CD4-positive, alpha-beta T cell treated with Interleukin-21 for 1 hour (primary cell): ENCODE measurements around the gene SMLR1.
A peak's percentile ranks its signal among the peaks of the same experiment; 100 is the strongest.

ENCODE experiments used
- DNase-seq: peaks from one replicate; pipeline ENCODE4 v3.0.0-alpha.2; 2020

SMLR1 gene

DNA sequence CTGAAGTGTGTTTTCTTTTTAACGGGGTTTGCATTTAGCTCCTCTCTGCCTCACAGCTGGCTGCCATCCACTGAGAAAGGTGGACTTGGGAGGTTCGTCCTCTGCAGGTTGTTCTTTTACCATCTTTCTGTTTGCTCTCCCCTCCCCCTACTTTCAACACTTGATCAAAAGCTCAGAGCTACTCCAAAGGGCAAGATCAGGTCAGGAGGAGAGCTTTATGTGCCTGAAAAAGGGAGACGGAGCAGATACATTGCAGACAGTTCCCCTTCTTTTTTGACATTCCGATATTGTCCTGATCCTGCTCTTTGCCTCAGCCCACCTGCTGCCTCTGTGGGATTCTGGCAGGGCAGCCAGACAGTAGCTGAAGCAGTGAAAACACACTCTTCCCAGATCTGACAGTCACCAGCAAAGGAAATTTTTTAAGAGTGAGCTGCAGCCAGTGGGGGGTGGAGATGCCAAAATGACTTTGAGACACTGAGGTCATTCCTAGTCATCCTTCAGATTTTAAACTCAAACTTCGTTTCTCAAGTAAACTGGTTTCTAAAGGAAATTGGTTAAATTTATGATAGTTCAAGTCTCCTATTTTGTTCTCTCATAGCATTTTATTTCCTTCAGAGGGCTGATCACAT lies 26.5 kb downstream of the SMLR1 start:
- DNase-seq: no peak

DNA sequence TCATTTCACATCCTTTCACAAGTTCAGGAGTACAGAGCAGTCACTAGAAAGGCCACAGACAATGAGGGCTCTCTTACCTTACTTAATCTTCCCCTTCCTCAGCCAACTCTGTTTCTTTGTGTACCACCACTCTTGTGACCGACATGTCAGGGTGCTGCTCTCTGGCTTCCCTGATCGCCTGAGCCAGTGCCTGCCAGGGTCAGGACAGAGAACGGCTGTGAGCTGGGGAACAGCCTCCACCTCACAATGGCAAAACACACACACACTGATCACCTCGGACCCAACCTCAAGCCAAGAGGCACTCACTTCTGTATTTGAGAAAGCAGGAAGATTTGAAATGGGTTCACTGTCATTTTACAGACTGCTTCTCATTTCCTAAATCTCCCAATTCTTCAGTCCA lies 30.8 kb downstream of the SMLR1 start:
- DNase-seq: no peak

DNA sequence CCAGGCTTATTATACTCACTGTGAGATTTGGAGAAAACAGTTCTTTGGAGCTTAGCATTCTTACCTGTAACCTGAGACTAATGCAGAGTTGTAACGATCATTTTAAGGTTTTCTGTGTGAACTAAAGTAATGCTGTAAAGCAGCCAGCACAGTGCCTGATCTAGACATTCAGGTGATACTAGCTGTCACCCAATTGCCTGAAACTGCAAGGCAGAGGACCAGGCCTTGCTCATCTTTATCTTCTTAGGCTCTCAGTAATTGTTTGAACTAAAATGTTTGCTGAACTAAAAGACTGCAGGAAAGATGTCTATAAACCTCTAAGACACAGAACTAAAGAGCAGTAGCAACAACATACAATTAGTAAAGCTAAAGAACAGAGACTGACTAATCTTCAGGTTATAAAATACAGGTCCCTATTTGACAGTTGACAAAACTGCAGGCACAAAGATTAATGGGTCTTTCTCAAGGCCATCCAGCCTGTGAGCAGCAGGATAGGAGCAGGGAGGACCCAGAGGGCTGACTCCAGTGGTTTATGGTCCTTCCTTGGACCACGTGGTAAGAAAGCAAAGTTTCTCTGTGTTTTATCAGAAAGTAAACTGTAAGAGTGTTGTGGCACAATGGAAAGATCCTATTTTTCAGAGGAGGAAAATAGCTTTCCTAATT lies 31.4 kb downstream of the SMLR1 start:
- DNase-seq: no peak

DNA sequence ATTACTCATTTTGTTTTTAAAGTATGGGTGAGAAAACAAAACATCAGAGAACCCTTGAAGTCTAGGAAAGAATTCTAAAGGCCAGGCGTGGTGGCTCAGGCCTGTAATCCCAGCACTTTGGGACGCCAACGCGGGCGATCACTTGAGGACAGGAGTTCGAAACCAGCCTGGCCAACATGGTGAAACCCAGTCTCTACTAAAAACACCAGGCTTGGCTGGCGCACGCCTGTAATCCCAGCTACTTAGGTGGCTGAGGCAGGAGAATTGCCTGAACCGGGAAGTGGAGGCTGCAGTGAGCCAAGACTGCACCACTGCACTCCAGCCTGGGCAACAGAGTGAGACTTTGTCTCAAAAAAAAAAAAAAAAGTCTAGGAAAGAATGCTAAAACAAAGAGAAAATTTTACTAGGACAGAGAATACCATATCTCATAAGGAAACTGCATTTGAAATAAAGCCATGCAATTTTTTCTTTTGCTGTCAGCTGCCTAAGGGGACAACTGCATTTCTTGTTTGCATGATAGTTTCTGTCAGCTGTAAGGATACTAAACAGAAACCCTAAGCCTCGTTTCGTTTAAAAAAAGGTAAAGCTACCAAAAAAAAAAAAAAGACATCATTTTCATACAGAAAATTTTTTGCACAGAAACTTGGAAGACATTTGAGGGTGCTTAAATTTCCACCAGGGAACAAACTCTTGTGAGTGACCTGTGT lies 32.1 kb downstream of the SMLR1 start:
- no peak for DNase-seq

DNA sequence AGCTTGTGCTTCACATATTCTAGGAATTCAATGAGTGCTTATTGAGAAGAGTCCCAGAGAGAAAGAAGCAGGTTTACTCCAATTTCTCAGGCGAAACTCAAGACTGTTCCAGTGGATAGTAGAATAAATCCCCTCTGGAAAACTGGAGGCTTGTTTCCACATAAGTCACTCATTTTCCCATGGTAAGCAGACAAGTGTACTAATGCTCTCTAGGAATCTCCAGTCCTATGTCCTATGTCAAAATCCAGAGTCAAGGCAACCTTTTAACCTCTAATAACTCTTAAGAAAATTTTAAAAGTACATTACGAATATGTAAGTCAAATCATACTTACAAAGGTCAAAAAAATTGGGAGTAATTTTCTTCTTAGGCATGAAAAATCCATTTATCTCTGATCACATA lies 35.2 kb downstream of the SMLR1 start:
- no peak for DNase-seq

DNA sequence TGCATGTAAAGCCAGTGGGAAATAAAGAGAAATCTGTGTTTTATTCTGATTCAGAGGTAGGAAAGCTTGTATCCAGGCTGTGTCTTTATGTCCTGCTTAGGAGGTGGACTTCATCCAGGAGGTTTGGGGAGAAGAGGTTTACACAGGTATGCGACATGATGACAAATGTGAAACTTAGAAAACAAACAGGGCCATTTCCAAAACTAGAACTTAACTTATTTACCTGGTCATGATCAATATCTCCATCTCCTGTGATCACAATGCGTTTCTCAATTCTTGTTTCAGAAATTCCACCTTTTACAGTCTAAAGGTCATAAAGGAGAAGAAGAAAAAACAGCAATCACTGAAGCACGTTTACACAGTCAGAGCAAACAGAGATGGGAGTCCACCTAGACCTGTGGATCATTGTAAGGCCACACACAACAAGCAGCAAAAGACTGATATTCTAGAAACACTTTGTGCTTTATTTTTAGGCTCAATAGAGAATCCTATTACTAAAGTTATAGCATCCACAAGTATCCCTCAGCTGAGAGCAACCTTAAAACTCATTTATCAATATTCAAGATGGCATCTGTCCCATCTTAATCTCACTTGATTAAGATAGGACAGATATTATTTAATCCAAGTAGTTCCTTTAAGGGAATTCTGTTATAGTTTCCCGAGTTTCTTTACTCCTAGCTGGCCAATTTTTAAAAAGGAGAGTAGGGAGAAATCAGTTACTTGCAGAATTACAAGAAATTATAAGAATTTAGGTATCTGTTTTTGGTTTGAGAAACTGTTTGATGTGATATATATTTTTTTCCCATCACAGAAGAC lies 36.4 kb downstream of the SMLR1 start:
- DNase-seq: no peak

DNA sequence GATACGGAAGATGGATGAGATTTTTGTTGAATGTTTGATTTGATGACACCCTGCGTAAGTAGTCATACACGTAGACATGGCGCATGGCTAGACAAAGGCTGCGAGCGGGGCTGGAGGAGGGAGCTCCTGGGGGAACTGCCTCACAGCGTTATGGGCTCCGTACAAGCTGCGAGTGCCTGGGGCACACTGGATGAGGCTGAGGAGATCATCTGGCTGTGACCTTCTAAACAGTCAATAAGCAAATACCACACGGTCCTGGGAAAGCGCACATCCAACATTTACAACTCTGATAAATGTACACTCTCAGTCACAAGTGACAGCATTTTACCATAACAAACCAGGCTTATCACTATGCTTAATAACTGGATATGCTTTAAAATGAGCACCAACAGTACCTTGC lies 37.1 kb downstream of the SMLR1 start:
- DNase-seq: no peak

DNA sequence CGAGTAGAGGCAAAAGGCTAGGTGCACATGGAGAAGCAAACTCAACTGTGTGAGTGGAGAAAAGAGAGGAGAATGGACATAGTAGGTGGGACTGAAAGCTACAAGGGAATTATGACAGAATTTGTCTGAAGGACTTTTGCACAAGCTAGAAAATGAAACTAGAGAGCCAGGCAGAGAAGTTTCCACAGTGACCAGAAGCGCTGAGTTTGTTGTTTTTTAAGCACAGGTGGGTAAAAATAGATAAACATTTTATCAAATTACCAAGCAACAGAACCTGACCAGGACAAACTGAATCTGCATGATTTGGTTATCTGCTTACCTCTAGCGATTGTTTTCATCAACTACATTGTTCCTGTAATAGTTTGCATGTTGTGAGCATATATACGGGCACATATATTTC lies 38.6 kb downstream of the SMLR1 start:
- no peak for DNase-seq

DNA sequence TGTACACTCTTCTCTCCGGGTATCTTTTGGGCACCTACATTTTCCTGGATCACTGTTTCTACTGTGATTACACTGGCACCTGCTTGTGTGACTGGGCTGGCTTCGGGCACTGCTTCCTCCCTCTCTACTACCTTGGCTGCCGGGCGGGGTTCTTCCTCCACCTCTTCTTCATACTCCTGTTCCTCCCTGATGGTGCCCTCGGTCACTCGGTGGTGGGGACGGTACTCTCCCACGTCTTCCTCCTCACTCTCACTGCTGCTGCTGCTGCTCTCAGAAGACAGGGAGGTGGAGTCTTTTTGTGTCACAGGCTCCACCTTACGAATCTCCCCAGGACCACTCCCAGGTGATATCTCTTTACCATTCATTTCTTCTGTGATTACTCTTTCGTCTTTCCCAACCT lies 42.5 kb downstream of the SMLR1 start:
- no peak for DNase-seq

DNA sequence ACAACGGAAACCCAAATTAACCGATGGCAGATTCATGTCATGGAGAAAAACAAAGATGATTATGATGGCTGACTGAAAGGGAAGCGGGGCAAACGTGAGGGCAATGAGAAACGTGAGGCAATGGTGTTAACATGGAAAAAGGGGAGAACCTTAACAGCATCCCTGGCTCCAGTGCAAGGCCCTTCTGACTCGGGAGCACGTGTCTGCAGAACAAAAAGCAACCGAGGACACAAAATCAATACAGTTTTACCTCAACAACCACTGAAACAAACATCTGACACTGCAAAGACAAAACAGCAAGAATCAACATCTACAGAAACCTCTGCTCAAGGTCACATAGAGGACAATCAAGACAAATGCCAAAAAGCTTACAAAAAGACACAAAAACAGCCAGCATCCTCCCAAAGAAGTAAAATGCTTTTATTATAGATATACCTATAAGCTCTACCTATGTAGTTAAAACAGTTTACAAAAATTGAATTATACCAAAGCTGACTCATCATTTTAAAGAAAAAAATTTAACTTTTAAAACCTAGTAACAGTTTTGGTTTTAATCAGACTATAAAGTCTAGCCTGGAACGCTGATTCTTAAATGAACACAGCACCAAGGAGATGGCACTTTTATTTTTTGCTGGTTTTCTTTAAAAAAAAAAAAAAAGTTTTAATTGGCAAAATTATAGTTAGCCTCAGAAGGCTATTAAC lies 43.1 kb downstream of the SMLR1 start:
- no peak for DNase-seq

DNA sequence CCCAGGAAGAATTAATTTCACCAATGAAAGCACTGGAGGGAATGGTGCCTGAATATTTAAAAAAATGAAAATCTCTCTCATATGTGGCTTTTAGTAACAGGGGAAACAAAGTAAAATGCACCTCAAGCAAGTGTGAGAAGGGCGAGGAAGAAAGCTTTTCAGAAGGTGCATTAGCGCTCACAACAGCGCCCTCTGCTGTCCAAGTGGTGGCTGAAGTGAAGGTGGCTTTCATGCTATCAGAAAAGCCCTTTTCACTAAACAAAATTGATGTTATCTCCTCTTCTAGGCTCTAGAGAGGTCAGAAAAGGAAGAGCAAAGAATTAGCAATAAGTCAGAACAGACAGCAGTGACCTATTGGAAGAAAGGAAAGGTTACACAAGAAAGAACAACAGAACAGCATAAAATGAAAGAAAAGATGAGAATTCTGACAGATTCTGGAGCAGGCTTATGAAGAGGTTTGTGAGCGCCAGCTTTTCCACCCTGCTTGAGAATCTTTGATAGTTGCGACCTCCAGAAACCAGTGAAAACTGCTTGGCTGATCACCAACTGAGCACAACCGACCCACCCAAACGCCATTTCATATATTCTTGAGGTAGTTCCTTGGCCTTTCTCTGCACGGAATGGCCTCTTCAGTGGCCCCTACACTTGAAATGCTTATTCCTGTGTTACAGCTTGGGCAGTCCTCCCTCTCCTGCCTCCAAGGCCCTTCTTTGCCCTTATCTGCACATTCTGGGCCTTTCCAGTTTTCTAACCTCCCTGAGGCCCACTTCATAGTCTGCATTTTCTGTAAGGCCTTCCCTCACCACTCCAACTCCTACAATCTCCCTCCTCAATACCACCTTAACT lies 45.3 kb downstream of the SMLR1 start:
- DNase-seq: peak; percentile 62

DNA sequence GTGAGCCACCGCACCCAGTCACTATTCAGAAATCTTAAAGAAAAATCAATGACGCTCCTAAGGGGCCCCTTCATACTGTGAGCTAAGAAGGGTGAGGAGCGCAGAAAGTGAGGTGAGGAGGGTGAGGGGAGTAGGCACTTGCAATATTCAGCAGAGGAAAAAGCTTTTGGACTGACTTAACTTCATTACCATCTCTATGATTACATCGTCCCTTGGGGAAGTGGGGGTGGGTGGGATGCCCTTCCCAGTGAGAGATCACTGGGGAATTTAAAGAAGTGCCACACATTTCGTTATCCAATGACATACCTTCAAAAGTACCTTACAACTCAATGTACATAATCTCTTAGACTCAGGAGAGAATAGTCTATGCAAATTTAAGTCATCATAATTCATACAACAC lies 46.5 kb downstream of the SMLR1 start:
- DNase-seq: no peak

DNA sequence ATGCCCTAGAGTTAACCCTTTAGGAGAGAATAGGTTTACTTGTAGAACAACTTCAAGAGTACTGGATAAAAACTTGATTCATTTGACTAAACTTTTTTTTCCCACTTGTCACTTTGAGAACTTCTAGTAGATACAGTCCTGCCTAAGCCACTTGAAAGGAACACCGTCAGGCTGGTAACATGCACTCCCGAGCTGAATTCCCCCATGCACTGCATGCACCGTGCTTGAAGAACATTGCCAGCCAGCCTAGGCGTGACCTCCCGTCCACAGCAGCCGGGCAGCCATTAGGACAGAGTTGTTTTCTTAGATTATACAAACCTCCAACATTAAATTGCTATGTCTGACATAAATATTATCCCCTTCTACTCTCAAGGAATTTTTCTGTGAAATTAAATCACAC lies 52.6 kb downstream of the SMLR1 start:
- DNase-seq: no peak

DNA sequence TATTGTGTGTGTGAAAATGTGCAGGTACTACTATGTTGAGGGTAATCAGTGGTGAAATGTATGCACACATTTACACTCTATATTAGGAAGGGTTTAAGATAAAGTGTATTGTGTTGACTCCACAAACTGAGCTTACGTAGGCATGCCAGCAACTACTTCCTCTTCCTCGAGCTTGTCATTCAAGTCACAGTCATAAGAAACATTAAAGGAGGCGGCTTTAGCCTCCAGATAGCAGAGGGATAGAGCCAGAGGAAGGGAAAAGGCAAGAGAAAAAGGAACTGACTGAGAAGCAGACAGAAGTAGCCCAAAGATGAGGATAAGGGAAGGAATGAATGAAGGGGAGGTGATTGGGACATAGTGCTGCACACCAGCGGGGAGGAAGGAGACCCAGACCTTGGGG lies 55.2 kb downstream of the SMLR1 start:
- no peak for DNase-seq

DNA sequence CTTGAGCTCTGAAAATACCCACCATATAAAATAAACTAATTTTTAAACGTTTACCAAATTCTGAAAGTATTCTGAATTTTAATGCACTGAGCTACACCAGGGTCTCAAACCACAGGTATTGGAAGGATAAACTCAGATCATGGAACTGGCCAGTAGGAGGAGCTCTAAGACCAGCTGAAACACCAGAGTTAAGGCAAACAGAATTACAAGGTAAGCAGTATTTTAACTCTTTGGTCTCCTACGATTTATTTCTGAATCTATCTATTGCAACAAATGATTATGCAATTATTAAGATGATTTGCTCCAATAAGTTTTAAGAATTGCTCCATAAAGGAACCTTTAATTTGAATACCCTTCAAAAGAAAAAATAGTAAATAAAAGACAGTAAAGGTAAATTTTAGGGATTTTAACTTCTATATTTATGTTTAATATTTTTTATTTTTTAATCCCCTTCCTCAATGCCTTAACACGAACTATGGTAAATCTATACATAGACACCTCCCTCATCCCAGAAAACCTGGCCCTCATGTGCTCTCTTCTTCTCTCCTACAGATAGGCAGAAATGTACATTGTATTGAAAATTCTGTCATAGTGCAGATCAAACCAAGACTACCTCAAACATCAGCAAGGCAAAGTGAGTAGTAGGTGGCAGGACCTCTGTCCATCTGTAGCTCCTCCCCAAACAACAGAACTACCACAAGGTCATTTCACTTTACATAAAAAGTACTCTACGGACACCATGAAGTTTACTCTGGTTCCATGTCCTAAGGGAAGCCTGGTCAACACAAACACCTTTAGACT lies 58.4 kb downstream of the SMLR1 start:
- DNase-seq: peak; percentile 82
